HPDE6-E6E7 (cell line): ENCODE results near the gene ZNF148.
"Not testable (repeated sequence)": the region's sequence is repeated elsewhere in the genome, so short reads cannot be mapped to it uniquely, and the experiment has no call there.

ENCODE experiments used
- DNase-seq: peaks from one replicate; pipeline ENCODE4 v3.0.0; 2011; ENCODE audit warnings: missing footprints; ENCODE audit errors: extremely low spot score

Gene ZNF148

DNA sequence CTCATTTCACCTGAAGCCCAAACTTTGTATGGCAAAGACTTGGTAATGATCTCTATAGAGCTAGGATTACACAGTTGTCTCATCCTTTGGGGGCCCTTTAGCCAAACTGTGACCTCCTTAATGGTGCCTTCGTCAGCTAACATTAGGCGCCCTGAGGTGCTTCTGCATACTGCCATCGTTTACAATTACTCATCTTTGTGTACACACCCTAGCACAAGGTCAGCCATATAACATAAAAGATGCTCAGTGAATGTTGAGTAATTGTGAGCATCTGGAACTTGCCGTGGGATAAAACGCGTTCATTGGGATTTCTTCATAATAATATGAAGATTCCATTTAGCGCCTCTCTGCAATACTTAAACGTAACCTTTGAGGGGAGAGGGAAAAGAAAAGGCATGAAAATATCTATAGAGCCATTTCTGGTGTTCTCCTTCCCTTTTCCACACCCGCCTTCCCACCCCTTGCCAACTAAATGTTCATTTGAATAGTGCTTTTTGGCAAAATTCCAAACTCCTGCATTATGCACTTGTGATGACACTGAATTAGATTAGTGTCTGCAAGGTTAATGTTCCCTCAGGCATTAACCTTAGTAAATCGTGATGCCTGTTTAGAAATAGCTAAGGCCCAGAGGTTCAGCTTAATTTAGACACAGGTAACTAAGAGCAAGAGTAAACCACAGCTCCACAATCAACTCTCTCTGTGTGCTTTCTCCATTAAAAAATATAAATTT is 990 bp upstream of the ZNF148 start:
- no peak for DNase-seq

DNA sequence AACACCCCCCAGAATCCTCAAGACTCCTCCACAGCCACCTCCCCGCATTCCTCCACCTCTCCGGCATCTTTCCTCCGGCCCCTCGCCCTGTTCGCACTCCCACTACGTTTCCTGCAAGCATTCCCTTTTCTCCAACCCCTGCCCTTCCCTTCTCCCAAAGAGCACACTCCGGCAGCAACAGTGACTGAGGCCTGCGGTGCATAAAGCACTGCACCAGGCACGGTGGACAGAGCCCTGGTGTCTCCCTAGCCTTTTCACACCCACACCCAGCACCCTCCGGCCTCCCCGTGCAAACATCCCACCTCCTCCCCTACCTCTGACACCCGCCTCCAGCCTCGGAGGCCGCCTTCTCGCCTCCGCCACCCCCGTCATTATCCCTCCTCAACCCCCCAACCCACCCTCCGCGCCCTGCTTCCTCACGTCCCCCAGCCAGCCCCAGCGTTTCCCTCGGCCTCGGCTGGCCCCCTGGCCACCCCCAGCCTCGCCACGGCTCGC is 577 bp downstream of the ZNF148 start:
- no peak for DNase-seq

DNA sequence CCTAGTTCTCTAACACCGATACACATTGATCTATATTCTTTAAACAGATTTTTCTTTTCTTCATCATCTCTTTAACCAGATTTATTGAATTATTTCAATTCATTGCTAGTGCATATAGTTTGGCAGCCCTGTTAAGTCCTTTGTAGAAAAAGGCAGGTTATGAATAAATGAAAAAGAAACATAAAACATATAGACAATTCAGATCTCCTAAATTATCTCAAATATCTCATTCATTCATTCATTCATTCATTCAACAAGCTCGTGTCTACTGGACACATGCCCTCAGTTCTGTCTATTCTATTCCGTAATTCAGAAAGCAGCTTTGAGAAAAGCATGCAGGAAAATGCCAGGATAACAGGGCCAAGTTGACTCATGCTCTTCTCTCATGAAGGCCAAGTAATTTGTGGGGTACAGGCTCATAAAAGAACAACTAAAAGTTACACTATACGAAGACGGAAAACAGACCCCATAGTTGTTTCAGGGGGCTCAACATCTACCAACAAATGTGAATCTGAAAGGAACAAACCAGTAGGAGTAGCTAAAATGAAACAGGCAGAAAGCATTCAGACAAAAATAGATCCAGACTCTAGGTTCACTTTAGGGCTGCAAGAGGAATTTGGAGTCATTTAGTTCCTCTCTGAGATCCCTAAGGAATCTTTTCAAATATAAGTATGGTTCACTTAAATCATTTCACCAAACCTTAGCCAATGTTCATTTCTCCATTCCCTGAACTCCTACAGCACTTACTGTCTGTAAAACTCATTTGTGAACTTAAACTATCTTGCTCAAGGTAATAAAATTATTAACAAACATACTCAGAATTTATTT is 7.5 kb downstream of the ZNF148 start:
- DNase-seq = no peak

DNA sequence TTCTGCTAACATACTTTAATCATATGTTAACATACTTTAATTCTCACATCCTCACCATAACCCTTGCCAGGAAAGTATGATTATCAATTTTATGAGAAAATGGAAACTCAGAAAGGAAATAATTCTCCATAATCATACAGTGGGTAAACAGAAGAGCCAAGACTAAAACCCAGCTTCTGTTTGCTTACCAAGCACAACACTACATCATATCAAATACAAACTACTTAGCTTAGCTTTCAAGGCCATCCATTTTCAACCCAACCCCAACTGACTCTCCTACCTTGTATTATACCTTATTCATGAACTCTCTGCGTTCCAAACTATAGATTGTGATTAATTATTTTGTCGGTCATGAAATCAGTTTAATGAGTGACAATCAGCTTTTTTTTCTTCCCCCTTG is 9.0 kb downstream of the ZNF148 start:
- DNase-seq = no peak

DNA sequence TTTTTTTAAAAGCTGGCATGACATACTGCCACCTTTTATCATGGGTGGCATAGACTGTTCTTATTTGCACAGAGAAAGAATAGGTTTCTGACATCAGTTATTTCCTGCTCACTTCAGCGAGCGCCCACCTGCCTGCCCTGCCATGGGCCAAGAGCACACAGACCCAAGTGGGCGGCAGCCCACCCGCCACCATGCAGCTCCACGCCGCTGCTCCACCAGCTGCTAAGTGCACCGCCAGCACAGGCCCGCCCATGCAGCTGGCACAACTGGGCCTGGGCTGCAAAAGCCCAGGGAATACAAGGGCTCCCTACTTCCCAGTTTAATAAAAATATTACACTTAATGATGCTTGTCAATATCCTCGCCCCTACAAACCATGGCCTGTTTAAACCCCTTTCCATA is 15.4 kb downstream of the ZNF148 start:
- DNase-seq = no peak

DNA sequence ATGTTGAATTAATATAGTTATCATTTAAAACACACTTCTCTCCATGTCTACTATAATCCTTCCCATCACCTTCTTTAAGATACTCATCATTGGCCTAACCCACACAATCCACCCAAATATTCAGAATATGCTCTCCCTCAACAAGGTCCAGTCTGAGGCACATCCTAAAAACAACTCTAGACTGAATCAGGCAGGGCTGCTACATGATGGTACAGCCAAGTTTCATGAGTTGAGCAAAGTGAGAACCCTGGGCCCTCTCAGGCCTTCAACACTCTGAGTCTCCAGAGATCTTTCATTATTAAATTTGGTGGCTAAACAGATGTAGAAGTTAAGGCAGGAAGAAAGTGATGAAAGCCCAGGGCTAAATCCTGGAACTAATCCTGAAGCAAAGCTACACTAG is 16.2 kb downstream of the ZNF148 start:
- DNase-seq = no peak

DNA sequence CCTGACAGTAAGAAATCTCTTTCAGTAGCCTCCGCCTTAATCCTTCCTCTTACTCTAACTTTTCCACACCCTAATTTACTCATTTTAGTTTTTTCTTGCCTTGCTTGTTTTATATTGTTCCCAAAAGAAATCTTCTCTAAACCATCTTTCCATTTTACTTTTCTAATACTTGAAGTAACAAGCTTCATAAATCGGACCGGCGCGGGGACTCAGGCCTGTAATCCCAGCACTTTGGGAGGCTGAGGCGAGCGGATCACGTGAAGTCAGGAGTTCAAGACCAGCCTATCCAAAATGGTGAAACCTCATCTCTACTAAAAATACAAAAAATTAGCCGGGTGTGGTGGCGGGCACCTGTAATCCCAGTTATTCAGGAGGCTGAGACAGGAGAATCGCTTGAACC is 17.3 kb downstream of the ZNF148 start:
- no peak for DNase-seq

DNA sequence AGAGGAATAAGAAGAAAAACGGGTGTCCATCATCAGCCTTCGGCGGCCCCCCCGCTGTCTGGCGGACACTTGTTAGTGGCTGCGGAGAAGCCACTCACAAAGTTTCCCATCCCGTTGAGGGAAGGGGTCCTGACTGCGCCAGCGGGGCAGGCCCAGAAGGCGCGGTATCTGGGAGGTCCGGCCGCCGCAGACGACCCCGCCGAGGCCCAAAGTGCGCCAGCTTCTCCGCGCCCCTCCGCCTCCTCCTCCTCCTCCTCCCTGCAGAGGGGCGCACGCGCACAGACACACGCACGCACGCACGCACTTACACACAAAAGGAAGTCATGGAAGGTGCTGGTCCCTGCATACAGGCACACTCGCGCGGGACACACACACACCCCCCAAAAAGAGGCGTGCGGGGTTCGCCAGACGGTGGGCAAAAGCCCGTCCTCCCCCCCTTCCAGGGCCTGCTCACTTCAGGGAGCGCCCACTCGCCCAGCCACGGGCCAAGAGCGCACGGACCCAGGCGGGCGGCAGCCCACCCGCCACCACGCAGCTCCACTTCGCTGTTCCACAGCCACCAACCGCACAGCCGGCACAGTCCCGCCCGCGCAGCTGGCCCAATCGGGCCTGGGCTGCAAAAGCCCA is 18.0 kb downstream of the ZNF148 start:
- DNase-seq = no peak

DNA sequence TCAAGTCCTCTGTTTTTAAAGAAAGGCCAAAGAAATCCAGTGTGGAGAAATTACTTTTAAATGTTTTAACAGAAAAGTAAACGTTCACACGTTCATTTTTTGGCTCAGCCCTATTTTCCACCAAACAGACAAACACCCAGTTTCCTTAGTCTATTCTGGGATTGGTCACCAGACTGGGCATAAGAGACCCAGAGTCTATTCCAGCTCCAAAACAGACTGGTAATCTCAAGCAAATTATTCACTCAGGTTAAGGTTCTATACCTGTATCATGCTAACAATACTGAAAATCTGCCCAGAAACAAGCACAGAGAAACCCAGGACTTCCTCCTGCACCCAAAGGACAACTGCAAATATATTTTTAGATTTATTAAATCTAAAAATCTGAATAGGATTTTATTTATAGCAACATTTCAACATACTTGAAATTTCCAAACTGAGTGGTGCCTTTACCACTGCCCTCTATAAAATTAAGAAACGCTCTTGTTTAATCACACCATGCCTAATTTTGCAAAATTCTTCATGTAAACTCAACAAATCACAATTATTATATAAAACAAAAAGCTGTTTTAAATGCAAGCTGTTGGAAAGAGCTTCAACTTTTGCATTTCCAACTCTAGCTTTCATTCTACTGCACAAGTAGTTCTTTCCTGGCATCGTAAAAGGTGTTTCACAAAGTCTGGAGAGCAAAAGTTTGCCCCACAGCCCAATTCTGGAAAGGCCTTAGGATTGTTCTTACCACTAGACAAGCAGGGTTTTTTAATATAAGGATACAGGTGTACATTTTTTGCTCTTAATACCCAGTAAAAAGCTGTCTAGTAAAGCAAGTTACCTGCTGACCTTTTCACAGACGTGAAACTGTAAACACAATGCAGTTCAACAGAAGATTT is 18.7 kb downstream of the ZNF148 start:
- no peak for DNase-seq

DNA sequence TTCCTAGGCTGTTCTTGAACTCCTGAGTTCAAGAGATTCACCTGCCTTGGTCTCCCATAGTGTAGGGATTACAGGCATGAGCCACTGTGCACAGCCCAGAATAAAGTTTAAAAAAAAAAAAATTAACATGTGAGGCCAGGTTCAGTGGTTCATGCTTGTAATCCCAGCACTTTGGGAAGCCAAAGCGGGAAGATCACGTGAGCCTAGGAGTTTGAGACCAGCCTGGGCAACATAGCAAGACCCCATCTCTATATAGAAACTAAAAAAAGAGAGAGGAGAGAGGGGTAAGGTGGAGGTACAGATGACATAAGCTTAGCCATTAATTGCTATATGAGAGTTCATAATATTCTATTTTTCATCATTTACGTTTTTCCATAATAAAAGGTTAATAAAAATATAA is 21.5 kb downstream of the ZNF148 start:
- DNase-seq = no peak

DNA sequence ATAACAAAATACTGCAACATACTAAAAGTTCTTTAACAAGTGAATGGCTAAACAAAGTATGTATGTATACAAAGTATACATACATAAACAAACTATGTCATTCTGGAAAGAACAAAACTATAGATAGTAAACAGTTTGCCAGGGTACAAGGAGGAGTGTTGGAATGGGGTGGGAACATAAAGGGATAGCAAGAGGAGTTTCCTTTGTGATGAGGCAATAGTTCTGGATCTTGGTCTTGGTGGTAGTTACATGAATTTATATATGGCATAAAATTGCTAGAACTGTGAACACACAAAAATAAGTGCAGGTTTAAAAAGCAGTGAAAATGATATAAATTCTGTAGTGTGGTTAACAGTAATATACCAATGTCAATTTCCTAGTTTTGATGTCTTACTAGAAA is 22.0 kb downstream of the ZNF148 start:
- no peak for DNase-seq

DNA sequence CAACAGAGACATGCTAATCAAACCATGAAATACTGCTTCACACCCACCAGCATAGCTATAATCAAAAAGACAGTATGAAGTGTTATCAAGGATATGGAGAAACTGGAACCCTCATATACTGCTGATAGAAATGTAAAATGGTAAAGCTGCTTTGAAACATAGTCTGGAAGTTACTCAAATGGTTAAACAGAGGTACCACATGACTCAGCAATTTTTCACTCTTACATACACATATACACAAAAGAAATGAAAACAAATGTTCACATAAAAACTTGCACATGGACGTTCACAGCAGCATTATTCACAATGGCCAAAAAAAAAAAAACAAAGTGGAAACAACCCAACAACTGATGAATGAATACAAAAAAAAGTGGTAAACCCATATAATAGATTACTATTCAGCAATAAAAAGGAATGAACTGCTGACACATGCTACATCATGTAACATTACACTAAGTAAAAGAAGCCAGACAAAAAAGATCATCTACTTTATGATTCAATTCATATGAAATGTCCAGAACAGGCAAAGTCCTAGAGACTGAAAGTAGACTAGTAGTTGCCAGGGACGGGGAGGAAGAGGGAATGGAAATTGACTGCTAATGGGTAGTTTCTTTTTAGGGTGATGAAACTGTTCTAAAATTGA is 23.2 kb downstream of the ZNF148 start:
- no peak for DNase-seq

DNA sequence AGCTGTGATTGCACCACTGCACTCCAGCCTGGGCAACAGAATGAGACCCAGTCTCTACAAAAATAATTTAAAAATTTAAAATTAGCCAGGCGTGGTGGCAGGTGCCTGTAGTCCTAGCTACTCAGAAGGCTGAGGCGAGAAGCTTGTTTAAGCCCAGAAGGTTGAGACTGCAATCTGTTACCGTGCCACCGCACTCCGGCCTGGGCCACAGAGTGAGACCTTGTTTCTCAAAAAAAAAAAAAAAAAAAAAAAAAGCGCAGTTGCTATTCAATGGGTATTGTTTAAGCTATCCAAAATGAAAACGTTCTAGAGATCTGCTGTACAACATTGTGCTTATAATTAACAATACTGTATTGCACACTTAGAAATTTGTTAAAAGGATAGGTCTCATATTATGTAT is 24.0 kb downstream of the ZNF148 start:
- no peak for DNase-seq

DNA sequence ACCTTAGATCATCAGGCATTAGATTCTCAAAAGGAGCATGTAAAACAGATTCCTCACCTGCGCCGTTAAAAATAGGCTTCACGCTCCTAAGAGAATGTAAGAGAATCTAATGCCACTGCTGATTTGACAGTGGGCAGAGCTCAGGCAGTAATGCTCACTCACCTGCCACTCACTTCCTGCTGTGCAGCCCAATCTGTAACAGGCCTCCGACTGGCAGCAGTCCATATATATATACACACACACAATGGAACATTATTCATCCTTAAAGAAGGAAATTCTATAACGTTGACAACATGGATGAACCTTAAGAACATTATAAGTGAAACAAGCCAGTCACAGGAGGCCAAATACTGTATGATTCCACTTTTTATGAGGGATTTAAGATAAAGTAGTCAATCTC is 24.5 kb downstream of the ZNF148 start:
- DNase-seq = no peak

DNA sequence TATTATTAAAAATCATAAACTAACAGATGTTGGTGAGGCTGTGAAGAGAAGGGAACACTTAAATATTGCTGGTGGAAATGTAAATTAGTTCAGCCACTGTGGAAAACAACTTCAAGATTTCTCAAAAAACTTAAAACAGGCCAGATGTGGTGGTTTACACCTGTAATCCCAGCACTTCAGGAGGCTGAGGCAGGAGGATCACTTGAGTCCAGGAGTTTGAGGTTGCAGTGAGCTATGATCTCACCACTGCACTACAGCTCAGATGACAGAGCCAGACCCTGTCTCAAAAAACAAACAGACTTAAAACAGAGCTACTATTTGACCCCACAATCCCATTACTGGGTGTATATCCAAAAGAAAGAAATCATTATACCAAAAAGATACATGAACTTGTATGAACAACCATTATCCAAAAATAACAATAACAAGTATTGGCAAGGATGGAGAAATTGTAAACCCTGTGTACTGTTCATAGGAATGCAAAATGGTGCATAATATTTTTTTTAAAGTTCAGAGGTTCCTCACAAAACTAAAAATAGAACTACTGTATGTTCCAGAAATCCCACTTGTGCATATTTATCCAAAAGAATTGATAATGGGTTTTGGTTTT is 25.5 kb downstream of the ZNF148 start:
- no peak for DNase-seq

DNA sequence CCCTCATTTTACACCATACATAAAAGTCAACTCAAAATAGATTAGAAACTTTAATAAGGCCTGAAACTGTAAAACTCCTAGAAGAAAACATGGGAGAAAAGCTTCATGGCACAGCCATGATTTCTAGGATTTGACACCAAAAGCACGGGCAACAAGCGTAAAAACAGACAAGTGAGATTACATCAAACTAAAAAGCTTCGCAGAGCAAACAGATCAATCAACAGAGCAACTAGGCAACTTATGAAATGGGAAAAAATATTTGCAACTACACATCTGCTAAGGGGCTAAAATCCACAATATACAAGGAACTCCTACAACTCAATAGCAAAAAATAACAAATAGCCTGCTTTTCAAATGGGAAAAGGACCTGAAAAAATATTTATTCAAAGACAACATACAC is 26.1 kb downstream of the ZNF148 start:
- no peak for DNase-seq

DNA sequence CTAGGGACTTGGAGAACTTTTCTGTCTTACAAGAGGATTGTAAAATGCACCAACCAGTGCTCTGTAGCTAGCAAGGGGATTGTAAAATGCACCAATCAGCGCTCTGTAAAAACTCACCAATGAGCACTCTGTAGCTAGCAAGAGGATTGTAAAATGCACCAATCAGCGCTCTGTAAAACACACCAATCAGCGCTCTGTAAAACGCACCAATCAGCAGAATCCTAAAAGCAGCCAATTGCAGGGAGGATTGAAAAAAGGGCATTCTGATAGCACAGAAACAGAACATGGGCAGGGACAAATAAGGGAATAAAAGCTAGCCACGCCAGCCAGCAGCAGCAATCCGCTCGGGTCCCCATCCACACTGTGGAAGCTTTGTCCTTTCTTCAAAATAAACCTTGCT is 31.8 kb downstream of the ZNF148 start:
- DNase-seq = not testable (repeated sequence)

DNA sequence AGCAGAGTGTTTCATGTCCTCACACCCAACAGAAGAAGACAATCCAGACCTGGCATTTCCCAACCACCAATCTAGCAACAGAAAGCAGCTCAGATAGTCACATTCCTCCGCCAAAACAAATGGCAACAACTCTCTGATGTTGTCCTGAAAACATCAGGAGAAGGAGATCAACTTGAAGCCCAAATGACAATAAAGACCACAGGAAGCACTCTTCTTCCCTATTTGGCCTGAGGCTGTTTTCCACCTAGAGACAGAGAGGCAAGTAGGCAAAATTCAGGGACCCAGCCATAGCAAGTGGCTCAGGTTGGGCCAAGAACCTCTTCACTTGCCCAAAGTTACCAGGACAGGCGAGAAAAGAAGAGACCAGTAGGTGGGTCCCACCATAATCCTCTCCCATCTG is 35.0 kb downstream of the ZNF148 start:
- DNase-seq = no peak

DNA sequence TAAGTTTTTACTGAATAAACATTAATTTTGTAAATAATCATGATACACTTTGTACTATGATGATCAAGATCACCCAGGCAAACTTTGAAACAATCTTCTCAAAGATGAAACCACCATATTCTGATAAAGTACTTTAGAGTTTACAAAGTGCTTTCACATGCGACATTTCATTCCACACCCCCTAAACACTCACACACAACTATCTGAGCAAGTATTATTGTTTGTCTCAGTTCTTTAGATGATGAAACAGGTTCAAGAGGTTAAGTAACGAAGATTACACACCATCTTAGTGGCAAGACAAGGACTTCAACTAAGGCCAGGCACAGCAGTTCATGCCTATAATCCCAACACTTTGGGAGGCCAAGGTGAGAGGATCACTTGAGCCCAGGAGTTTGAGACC is 37.6 kb downstream of the ZNF148 start:
- DNase-seq = no peak

DNA sequence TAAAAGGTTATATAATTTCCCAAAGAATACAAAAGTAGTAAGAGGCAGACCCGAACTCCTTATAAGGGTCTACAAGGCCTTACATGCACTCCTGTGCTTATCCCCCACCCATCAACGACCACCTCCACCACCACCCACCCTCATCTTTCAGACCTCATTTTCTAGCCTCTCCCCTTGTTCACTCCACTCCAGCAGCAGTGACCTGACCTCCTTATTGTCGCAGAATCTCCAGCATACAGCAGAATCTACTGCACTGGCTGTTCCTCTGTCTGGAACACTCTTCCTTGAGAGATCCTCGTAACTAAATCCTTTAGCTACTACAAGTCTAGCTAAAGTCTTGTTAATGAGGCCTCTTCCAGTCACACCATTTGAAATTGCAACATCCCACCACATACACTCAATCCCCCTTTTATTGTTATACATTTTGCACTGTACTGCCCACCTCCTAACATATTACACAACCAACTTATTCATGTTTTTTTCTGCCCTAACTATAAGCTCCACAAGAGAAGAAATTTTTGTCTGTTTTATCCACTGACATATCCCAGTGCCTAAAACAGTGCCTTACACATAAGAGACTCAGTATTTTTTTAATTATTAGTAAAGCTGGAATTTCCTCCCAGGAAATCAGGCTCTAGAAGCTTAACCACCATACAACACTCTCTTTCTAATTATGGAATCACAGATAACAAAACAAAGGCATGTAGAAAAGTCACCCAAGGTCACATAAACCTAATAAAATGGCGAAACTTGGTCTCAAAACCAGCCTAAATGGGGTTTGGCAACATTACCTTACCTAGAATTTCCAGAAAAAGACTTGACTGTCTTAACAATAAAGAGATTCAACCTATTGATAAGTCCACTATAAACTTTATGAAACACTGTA is 40.2 kb downstream of the ZNF148 start:
- DNase-seq = no peak
